Keratinocyte (primary cell): ENCODE results near the gene JAG2.

Source experiments
- EZH2 ChIP-seq: IDR thresholded peaks from one replicate; pipeline ENCODE4 v1.6.1; 2012; ENCODE audit warnings: inconsistent platforms, mild to moderate bottlenecking, low read length, moderate library complexity
- TF ChIP-seq, protein P1 (sequence below), 3 experiments: IDR thresholded peaks in 1 of 3; conservative IDR thresholded peaks in 1 of 3; optimal IDR thresholded peaks in 1 of 3; 2 replicates in 2 of 3; 3 replicates in 1 of 3; pipeline versions ENCODE3 to v1.5.1; 2011; ENCODE audit warnings: low read length in 3 of 3, mild to moderate bottlenecking in 3 of 3, moderate library complexity in 2 of 3, control low read depth in 1 of 3, inconsistent platforms in 1 of 3; ENCODE audit not compliant: insufficient read depth in 2 of 3; ENCODE audit errors: extremely low read depth in 1 of 3

GRCh38 chr14:105212541-105213300, 44.1 kb upstream of the JAG2 start:
- TF ChIP-seq, protein P1, sequence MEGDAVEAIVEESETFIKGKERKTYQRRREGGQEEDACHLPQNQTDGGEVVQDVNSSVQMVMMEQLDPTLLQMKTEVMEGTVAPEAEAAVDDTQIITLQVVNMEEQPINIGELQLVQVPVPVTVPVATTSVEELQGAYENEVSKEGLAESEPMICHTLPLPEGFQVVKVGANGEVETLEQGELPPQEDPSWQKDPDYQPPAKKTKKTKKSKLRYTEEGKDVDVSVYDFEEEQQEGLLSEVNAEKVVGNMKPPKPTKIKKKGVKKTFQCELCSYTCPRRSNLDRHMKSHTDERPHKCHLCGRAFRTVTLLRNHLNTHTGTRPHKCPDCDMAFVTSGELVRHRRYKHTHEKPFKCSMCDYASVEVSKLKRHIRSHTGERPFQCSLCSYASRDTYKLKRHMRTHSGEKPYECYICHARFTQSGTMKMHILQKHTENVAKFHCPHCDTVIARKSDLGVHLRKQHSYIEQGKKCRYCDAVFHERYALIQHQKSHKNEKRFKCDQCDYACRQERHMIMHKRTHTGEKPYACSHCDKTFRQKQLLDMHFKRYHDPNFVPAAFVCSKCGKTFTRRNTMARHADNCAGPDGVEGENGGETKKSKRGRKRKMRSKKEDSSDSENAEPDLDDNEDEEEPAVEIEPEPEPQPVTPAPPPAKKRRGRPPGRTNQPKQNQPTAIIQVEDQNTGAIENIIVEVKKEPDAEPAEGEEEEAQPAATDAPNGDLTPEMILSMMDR (optimal IDR thresholded peaks at IDR 0.05 in 1 of 3, IDR thresholded peaks at IDR 0.05 in 1 of 3, conservative IDR thresholded peaks at IDR 0.05 in 1 of 3; ENCODE audit: extremely low read depth in 1 of 3, insufficient read depth in 2 of 3, low read length in 3 of 3) = no peak
- TF ChIP-seq EZH2 = no peak
